ENCODE measurements around the gene PIK3R2.

PIK3R2 gene

GRCh38 chr19:18143902-18144301 is 9.1 kb upstream of the PIK3R2 start:
- no peak overlapping the region for H3K4me3 ChIP-seq (ENCODE audit: low read depth, low read length)
- TF ChIP-seq, protein P1, sequence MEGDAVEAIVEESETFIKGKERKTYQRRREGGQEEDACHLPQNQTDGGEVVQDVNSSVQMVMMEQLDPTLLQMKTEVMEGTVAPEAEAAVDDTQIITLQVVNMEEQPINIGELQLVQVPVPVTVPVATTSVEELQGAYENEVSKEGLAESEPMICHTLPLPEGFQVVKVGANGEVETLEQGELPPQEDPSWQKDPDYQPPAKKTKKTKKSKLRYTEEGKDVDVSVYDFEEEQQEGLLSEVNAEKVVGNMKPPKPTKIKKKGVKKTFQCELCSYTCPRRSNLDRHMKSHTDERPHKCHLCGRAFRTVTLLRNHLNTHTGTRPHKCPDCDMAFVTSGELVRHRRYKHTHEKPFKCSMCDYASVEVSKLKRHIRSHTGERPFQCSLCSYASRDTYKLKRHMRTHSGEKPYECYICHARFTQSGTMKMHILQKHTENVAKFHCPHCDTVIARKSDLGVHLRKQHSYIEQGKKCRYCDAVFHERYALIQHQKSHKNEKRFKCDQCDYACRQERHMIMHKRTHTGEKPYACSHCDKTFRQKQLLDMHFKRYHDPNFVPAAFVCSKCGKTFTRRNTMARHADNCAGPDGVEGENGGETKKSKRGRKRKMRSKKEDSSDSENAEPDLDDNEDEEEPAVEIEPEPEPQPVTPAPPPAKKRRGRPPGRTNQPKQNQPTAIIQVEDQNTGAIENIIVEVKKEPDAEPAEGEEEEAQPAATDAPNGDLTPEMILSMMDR (conservative IDR thresholded peaks at IDR 0.05; ENCODE audit: low read depth, low read length) = no peak
- no peak for DNase-seq (ENCODE audit: low read depth)

DNA sequence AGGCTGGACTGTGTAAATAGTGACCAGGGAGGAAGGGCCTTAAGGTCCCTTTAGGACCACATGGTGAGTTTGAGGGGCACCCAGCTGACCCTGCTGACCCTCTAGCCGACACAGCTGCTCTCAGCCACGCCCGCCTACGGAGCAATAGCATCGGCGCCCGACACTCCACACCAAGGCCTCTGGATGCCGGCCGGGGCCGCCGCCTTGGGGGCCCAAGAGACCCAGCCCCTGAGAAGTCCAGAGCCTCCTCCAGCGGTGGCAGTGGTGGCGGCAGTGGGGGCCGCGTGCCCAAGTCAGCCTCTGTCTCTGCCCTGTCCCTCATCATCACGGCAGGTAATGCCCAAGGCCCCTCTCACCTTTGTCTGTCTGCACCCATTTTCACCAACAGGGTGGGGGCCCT is 8.6 kb upstream of the PIK3R2 start:
- TF ChIP-seq, protein P1 (conservative IDR thresholded peaks at IDR 0.05; ENCODE audit: low read depth, low read length) = no peak
- H3K4me3 ChIP-seq (ENCODE audit: low read depth, low read length) = no peak overlapping the region
- DNase-seq (ENCODE audit: low read depth) = no peak

GRCh38 chr19:18144906-18145305 is 8.1 kb upstream of the PIK3R2 start:
- H3K4me3 ChIP-seq (ENCODE audit: low read depth, low read length) = no peak overlapping the region
- TF ChIP-seq, protein P1 (conservative IDR thresholded peaks at IDR 0.05; ENCODE audit: low read depth, low read length) = no peak
- no peak for DNase-seq (ENCODE audit: low read depth)

GRCh38 chr19:18145391-18145999 is 7.5 kb upstream of the PIK3R2 start:
- DNase-seq (ENCODE audit: low read depth) = no peak
- TF ChIP-seq, protein P1 (conservative IDR thresholded peaks at IDR 0.05; ENCODE audit: low read depth, low read length) = no peak
- no peak overlapping the region for H3K4me3 ChIP-seq (ENCODE audit: low read depth, low read length)

DNA sequence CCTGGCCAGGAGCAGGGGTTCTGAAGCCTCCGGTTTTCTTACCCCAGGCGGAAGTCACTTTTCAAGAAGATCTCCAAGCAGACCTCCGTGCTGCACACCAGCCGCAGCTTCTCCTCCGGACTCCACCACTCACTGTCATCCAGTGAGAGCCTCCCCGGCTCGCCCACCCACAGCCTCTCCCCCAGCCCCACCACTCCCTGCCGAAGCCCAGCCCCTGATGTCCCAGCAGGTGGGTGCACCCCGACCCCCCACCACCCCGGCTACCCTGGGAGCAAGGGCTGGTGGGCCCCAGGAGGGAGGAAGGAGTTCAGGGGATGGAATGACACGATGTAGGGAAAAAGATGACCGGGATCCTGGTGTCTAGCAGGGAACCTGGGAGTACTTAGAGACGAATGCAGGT is 5.6 kb upstream of the PIK3R2 start:
- H3K4me3 ChIP-seq (ENCODE audit: low read depth, low read length) = no peak overlapping the region
- TF ChIP-seq, protein P1 (conservative IDR thresholded peaks at IDR 0.05; ENCODE audit: low read depth, low read length) = no peak
- DNase-seq (ENCODE audit: low read depth) = no peak

- TF ChIP-seq, protein P1 (conservative IDR thresholded peaks at IDR 0.05; ENCODE audit: low read depth, low read length) = no peak
- H3K4me3 ChIP-seq (ENCODE audit: low read depth, low read length) = no peak overlapping the region
- no peak for DNase-seq (ENCODE audit: low read depth)
Measured at GRCh38 chr19:18149596-18149975, 3.4 kb upstream of the PIK3R2 start.
